SK-N-SH treated with all-trans-retinoic acid at 6 μM for 48 hours (cell line): ENCODE results near the gene DNAI4.

Experiments
- RARB ChIP-seq: fragments of 250-450 bp; sonication (Bioruptor Pico); IDR thresholded peaks from 2 replicates; pipeline ENCODE4 v1.8.0; 2021; ENCODE audit warnings: mild to moderate bottlenecking, moderate library complexity
- ZC3H10 ChIP-seq: fragments of 250-450 bp; sonication (Bioruptor Pico); IDR thresholded peaks from 2 replicates; pipeline ENCODE4 v1.5.1; 2021; ENCODE audit warnings: mild to moderate bottlenecking, moderate library complexity
- ZFP3 ChIP-seq: fragments of 250-450 bp; sonication (Bioruptor Pico); IDR thresholded peaks from 2 replicates; pipeline ENCODE4 v1.5.0; 2020; ENCODE audit warnings: mild to moderate bottlenecking, moderate library complexity
- ZFP30 ChIP-seq: fragments of 450-650 bp; formaldehyde crosslinking; IDR thresholded peaks from 2 replicates; pipeline ENCODE4 v1.5.0; 2022; ENCODE audit warnings: mild to moderate bottlenecking, moderate library complexity
- ZNF8 ChIP-seq: fragments of 450-650 bp; formaldehyde crosslinking; IDR thresholded peaks from 2 replicates; pipeline ENCODE4 v1.5.0; 2020; ENCODE audit warnings: mild to moderate bottlenecking, moderate library complexity

- TF ChIP-seq ZFP30 (CRISPR knock-in tag): no peak
- no peak for TF ChIP-seq ZNF8 (CRISPR knock-in tag)
- TF ChIP-seq ZFP3 (CRISPR knock-in tag): no peak
- TF ChIP-seq RARB (CRISPR knock-in tag): no peak
- TF ChIP-seq ZC3H10 (CRISPR knock-in tag): no peak
These were observed 136.3 kb downstream of the DNAI4 start for GRCh38 chr1:66788231-66788939.
